ENCODE data around the gene CA11. TPM values are rescaled to one million over a fixed set of nuclear protein-coding genes. Genes with fewer than 3 reads are reported as not detected.

CA11 gene
- total RNA-seq, 2 donors from 2014 or later = 3.0 to 4.6 TPM

GRCh38 chr19:48627201-48627864 lies 18.7 kb downstream of the CA11 start:
- no peaks in the 10 kb centered on the region for H3K9me3 ChIP-seq
- no peaks in the 10 kb centered on the region for H3K27me3 ChIP-seq (replicated peaks; ENCODE audit: insufficient read depth)
- ATAC-seq (ENCODE audit: insufficient number of reproducible peaks, low FRiP score, low read depth) (no peak), DNase-seq (ENCODE audit: low spot score) (no peak)
- H3K36me3 ChIP-seq = peaks cover 3% of the 10 kb centered on the region
- peaks cover 36 to 55% of the 10 kb centered on the region in 2 donors for H3K4me1 ChIP-seq (ENCODE audit: control insufficient read depth in 1 of 2, low read depth in 2 of 2)
- H3K4me3 ChIP-seq = no peak overlapping the region
- H3K27ac ChIP-seq = no peak overlapping the region
- no peak for TF ChIP-seq CTCF (IDR thresholded peaks at IDR 0.05)

- DNase-seq (ENCODE audit: low spot score) = no peak
- Histone ChIP-seq H3K36me3 (peaks cover 3% of the 10 kb centered on the region), H3K4me3 (no peak overlapping the region), H3K9me3 (no peaks in the 10 kb centered on the region), H3K4me1 (ENCODE audit: control insufficient read depth in 1 of 2, low read depth in 2 of 2) (peaks cover 30 to 42% of the 10 kb centered on the region in 2 donors), H3K27me3 (replicated peaks; ENCODE audit: insufficient read depth) (no peaks in the 10 kb centered on the region), H3K27ac (no peak overlapping the region)
- no peak for TF ChIP-seq CTCF (IDR thresholded peaks at IDR 0.05)
- ATAC-seq (ENCODE audit: insufficient number of reproducible peaks, low FRiP score, low read depth) = no peak
Observed at GRCh38 chr19:48625891-48626327, 20.1 kb downstream of the CA11 start.

- H3K9me3 ChIP-seq = no peaks in the 10 kb centered on the region
- H3K27me3 ChIP-seq (replicated peaks; ENCODE audit: insufficient read depth) = no peaks in the 10 kb centered on the region
- peaks cover 24 to 40% of the 10 kb centered on the region in 2 donors for H3K4me1 ChIP-seq (ENCODE audit: control insufficient read depth in 1 of 2, low read depth in 2 of 2)
- DNase-seq (ENCODE audit: low spot score) = no peak
- H3K4me3 ChIP-seq = peak overlapping the region; percentile 82
- H3K36me3 ChIP-seq = peaks cover 3% of the 10 kb centered on the region
- TF ChIP-seq CTCF (IDR thresholded peaks at IDR 0.05) = no peak
- no peak for ATAC-seq (ENCODE audit: insufficient number of reproducible peaks, low FRiP score, low read depth)
- peak overlapping the region; percentile 63 to 80 for H3K27ac ChIP-seq
Observed at GRCh38 chr19:48624791-48625723, 20.9 kb downstream of the CA11 start.

GRCh38 chr19:48624067-48624594 lies 21.9 kb downstream of the CA11 start:
- no peak for TF ChIP-seq CTCF (IDR thresholded peaks at IDR 0.05)
- ATAC-seq (ENCODE audit: insufficient number of reproducible peaks, low FRiP score, low read depth) (peak; percentile 53), DNase-seq (ENCODE audit: low spot score) (peak; percentile 90)
- peaks cover 3% of the 10 kb centered on the region for H3K36me3 ChIP-seq
- H3K27me3 ChIP-seq (replicated peaks; ENCODE audit: insufficient read depth) = no peaks in the 10 kb centered on the region
- H3K27ac ChIP-seq = peak overlapping the region; percentile 68 to 80
- peaks cover 20 to 38% of the 10 kb centered on the region in 2 donors for H3K4me1 ChIP-seq (ENCODE audit: control insufficient read depth in 1 of 2, low read depth in 2 of 2)
- no peaks in the 10 kb centered on the region for H3K9me3 ChIP-seq
- H3K4me3 ChIP-seq = peak overlapping the region; percentile 82

- no peak for TF ChIP-seq CTCF (IDR thresholded peaks at IDR 0.05)
- Histone ChIP-seq H3K4me3 (peak overlapping the region; percentile 82), H3K9me3 (no peaks in the 10 kb centered on the region), H3K4me1 (ENCODE audit: control insufficient read depth in 1 of 2, low read depth in 2 of 2) (peaks cover 20 to 38% of the 10 kb centered on the region in 2 donors), H3K36me3 (peaks cover 3% of the 10 kb centered on the region), H3K27ac (peak overlapping the region; percentile 68 to 80), H3K27me3 (replicated peaks; ENCODE audit: insufficient read depth) (no peaks in the 10 kb centered on the region)
- ATAC-seq (ENCODE audit: insufficient number of reproducible peaks, low FRiP score, low read depth) (no peak), DNase-seq (ENCODE audit: low spot score) (no peak)
Observed at GRCh38 chr19:48623556-48624066, 22.4 kb downstream of the CA11 start.

All from thoracic aorta (tissue), 2 donors.